ENCODE data around the gene SCAMP5.

SCAMP5 gene

GRCh38 chr15:75023181-75023871 is 28.0 kb downstream of the SCAMP5 start, which contains the start of gene PPCDC:
Gene PPCDC (plus strand): TSS chr15:75023590. CDS start chr15:75028319, 4,729 bp downstream.
- DNase-seq (ENCODE audit: low spot score), result peak; percentile 95

- peak; percentile 48 for DNase-seq (ENCODE audit: low spot score)
Observed at GRCh38 chr15:75023872-75024636, 28.7 kb downstream of the SCAMP5 start.

GRCh38 chr15:75025107-75025506 is 29.7 kb downstream of the SCAMP5 start:
- peak; percentile 45 for DNase-seq (ENCODE audit: low spot score)

GRCh38 chr15:75025548-75026260 is 30.3 kb downstream of the SCAMP5 start:
- no peak for DNase-seq (ENCODE audit: low spot score)

- no peak for DNase-seq (ENCODE audit: low spot score)
Observed at GRCh38 chr15:75027551-75027950, 32.2 kb downstream of the SCAMP5 start.

- DNase-seq (ENCODE audit: low spot score), result no peak
Observed at GRCh38 chr15:75028991-75029377, 33.6 kb downstream of the SCAMP5 start.

GRCh38 chr15:75029378-75030022 is 34.1 kb downstream of the SCAMP5 start:
- DNase-seq (ENCODE audit: low spot score), result peak; percentile 89

- DNase-seq (ENCODE audit: low spot score), result no peak
Observed at GRCh38 chr15:75030023-75030413, 34.7 kb downstream of the SCAMP5 start.

- no peak for DNase-seq (ENCODE audit: low spot score)
Observed at GRCh38 chr15:75030424-75030823, 35.1 kb downstream of the SCAMP5 start.

- no peak for DNase-seq (ENCODE audit: low spot score)
Observed at GRCh38 chr15:75031848-75032247, 36.5 kb downstream of the SCAMP5 start.

GRCh38 chr15:75032395-75032794 is 37.0 kb downstream of the SCAMP5 start:
- no peak for DNase-seq (ENCODE audit: low spot score)

GRCh38 chr15:75033809-75034208 is 38.4 kb downstream of the SCAMP5 start:
- no peak for DNase-seq (ENCODE audit: low spot score)

GRCh38 chr15:75034615-75035014 is 39.3 kb downstream of the SCAMP5 start:
- no peak for DNase-seq (ENCODE audit: low spot score)

GRCh38 chr15:75036212-75036616 is 40.9 kb downstream of the SCAMP5 start:
- no peak for DNase-seq (ENCODE audit: low spot score)

GRCh38 chr15:75037685-75038084 is 42.3 kb downstream of the SCAMP5 start:
- no peak for DNase-seq (ENCODE audit: low spot score)

- DNase-seq (ENCODE audit: low spot score), result no peak
Observed at GRCh38 chr15:75038231-75038630, 42.9 kb downstream of the SCAMP5 start.

- peak; percentile 71 for DNase-seq (ENCODE audit: low spot score)
Observed at GRCh38 chr15:75042730-75043508, 47.6 kb downstream of the SCAMP5 start.

GRCh38 chr15:75043509-75044257 is 48.3 kb downstream of the SCAMP5 start:
- peak; percentile 99 for DNase-seq (ENCODE audit: low spot score)

- DNase-seq (ENCODE audit: low spot score), result no peak
Observed at GRCh38 chr15:75044258-75044878, 49.0 kb downstream of the SCAMP5 start.

- no peak for DNase-seq (ENCODE audit: low spot score)
Observed at GRCh38 chr15:75045332-75046015, 50.1 kb downstream of the SCAMP5 start.

Data from pons (tissue), 1 donor.